CD4-positive, CD25-positive, alpha-beta regulatory T cell (primary cell): ENCODE data around the gene CHD9. TPM values are rescaled to one million over a fixed set of nuclear protein-coding genes. Genes with fewer than 3 reads are reported as not detected.

Experiments used
- ATAC-seq, 2 donors: fragments of 150-1000 bp; cut with Tn5 transposase; one replicate each; pipeline ENCODE4 v1.10.0; 2021; ENCODE audit warnings: low read depth in 2 of 2, moderate number of reproducible peaks in 2 of 2, moderate library complexity in 1 of 2
- DNase-seq, 3 donors: peaks; one replicate each; pipeline versions ENCODE4 v3.0.0 to v3.0.0-alpha.2; 2012 to 2022; ENCODE audit warnings: mixed read lengths in 1 of 3
- H3K27ac ChIP-seq: one replicate; pipeline ENCODE4 v1.7.0; 2013; ENCODE audit warnings: mild to moderate bottlenecking, low read length; ENCODE audit not compliant: insufficient read depth, poor library complexity, severe bottlenecking
- H3K27me3 ChIP-seq: one replicate; pipeline ENCODE4 v1.7.0; 2013; ENCODE audit warnings: low read length; ENCODE audit not compliant: control insufficient read depth, insufficient read depth
- H3K36me3 ChIP-seq: one replicate; pipeline ENCODE4 v1.7.0; 2013; ENCODE audit warnings: mild to moderate bottlenecking, low read length, moderate library complexity; ENCODE audit not compliant: control insufficient read depth, insufficient read depth
- H3K4me1 ChIP-seq: 2 replicates; pipeline ENCODE4 v1.7.0; 2013; ENCODE audit warnings: mild to moderate bottlenecking, low read length; ENCODE audit not compliant: insufficient read depth, control insufficient read depth, poor library complexity, severe bottlenecking
- H3K4me3 ChIP-seq: one replicate; pipeline ENCODE4 v1.7.0; 2013; ENCODE audit warnings: low read depth, mild to moderate bottlenecking, low read length, moderate library complexity
- H3K9me3 ChIP-seq, 2 experiments: 1 replicate in 1 of 2; 2 replicates in 1 of 2; pipeline ENCODE4 v1.7.0; 2013; ENCODE audit warnings: low read length in 2 of 2, mild to moderate bottlenecking in 1 of 2, moderate library complexity in 1 of 2; ENCODE audit not compliant: control insufficient read depth in 2 of 2
- H3K27ac Mint-ChIP-seq, 3 donors: one replicate each; pipeline ENCODE4 v1.8.0; 2020 to 2022; ENCODE audit warnings: mild to moderate bottlenecking in 3 of 3, mixed read lengths in 3 of 3, moderate library complexity in 2 of 3
- H3K27me3 Mint-ChIP-seq: one replicate; pipeline ENCODE4 v1.8.0; 2022; ENCODE audit warnings: mild to moderate bottlenecking, mixed read lengths
- H3K36me3 Mint-ChIP-seq: one replicate; pipeline ENCODE4 v1.8.0; 2020; ENCODE audit warnings: mixed read lengths
- H3K4me1 Mint-ChIP-seq, 4 donors: one replicate each; pipeline ENCODE4 v1.8.0; 2020 to 2022; ENCODE audit warnings: mixed read lengths in 4 of 4, mild to moderate bottlenecking in 1 of 4
- H3K4me3 Mint-ChIP-seq, 4 donors: one replicate each; pipeline ENCODE4 v1.8.0; 2020 to 2022; ENCODE audit warnings: mild to moderate bottlenecking in 4 of 4, mixed read lengths in 4 of 4, moderate library complexity in 3 of 4
- H3K9me3 Mint-ChIP-seq, 7 donors: one replicate each; pipeline ENCODE4 v1.8.0; 2020 to 2022; ENCODE audit warnings: mixed read lengths in 7 of 7, mild to moderate bottlenecking in 3 of 7, moderate library complexity in 2 of 7
- polyA plus RNA-seq, 4 donors: library from polyadenylated mRNA; unstranded; fragments of 300-500 nt; fragmentation: Illumina TruSeq; gene quantifications; one replicate each; pipeline ENCODE4 v1.2.3, GENCODE V29; 2021
- total RNA-seq: library from RNA; stranded (reverse); gene quantifications from one replicate; pipeline ENCODE4 v1.2.3, GENCODE V29; 2022

CHD9 gene
- total and polyA plus RNA-seq, 5 donors from 2014 or later, result 17.6 to 32.7 (median 23.2) TPM

DNA sequence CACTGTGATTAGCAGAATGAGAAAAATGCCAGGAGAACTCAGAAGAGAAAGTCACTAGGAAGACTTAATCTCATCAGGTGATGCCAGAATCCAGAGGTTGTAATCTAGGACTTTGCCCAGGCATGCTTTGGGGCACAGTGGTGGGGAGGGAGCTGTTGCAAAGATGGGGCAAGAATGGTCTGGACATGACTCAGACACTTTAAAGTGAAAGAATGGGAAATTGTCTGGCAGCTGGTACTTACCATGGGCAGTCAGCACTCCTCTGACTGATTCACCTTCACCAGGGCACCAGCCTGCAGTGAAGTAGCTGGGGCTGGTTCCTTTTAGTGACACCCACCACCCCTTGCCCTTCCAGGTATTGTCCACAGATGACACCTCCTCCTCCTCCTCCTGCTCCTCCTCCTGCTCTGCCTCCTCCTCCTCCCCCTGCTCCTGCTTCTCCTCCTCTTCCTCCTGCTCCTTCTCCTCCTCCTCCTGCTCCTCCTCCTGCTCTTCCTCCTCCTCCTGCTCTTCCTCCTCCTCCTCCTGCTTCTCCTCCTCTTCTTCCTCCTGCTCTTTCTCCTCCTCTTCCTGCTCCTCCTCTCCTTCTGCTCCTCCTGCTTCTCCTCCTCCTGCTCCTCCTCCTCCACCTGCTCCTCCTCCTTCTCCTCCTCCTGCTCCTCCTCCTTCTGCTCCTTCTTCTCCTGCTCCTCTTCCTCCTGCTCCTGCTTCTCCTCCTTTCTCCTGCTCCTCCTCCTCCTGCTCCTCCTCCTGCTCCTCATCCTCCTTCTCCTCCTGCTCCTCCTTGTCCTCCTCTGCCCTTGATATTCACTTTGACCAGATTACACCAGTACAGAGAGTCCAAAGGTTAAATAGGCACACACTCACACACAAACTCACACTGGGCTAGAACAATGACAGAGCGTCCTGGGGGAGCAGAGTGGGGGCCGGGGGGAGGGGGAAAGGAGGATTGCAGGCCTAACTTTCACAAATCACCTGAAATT is 2.0 kb upstream of the CHD9 start, which contains the start of gene CHD9NB:
Gene CHD9NB (minus strand): TSS at position 379 of the 983 bp plus-strand sequence. CDS start 8,739 bp downstream, outside the sequence.
- H3K27me3 Mint-ChIP-seq, result peaks cover 5% of the 10 kb centered on the region
- Histone ChIP-seq H3K9me3 (no peaks in the 10 kb centered on the region), H3K27ac (no peak within 1 kb of the TSS), H3K36me3 (no peaks in the 10 kb centered on the region), H3K4me3 (no peak within 1 kb of the TSS), H3K4me1 (peaks cover 19% of the 10 kb centered on the region), H3K27me3 (no peaks in the 10 kb centered on the region)
- H3K4me3 Mint-ChIP-seq, result peak within 1 kb of the TSS in 3 of 4 donors; percentile 41 to 88 (median 52)
- no peak for DNase-seq
- peak within 1 kb of the TSS in 1 of 3 donors; percentile 53 for H3K27ac Mint-ChIP-seq
- H3K36me3 Mint-ChIP-seq, result no peaks in the 10 kb centered on the region
- ATAC-seq, result no peak
- H3K4me1 Mint-ChIP-seq, result peaks cover 5 to 15% (median 10%) of the 10 kb centered on the region in 4 donors
- peaks cover 0 to 1% (median 0%) of the 10 kb centered on the region in 7 donors for H3K9me3 Mint-ChIP-seq

- peak in 1 of 3 donors; percentile 23 for DNase-seq
- H3K4me3 ChIP-seq, result peak overlapping the region; percentile 48
- peak overlapping the region; percentile 81 to 89 (median 86) for H3K4me3 Mint-ChIP-seq
These were observed 673 bp upstream of the CHD9 start for GRCh38 chr16:53053967-53054669.

DNA sequence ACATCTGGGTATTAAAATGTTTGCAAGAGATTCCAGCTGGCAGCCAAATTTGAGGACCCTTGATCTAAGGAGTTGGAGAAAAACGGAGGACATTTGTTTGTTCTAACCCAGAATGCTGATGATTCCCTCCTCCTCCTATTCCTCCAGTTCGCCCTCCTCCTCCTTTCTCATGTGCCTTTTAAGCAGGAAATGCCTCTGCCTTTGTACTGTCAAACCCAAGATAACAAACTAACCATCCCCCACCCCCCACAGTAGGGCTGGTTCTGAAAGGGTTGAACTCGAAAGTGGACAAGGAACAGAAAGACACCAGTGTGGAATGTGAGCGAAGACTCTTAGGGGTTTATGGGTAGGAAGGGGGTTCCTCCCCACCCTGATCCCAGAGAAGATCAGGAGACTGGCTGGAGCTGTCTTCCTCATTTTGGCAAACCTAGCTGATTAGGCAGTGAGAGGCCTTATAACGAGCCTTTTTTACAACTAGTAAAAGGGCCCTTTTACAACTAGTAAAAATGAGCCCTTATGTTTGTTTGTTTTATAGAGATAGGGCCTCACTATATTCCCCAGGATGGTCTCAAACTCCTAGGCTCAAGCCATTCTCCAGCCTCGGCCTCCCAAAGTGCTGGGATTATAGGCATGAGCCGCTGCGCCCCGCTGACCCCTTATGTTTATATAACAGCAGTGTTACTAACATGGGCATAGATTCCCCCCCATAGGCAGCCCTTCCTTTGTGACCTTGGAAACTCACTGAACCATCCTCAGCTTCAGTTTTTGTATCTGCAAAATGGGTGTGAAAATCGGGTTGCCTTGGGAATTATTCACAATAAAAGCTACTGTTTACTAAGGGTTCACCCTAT is 975 bp downstream of the CHD9 start:
- peaks cover 5 to 15% (median 10%) of the 10 kb centered on the region in 4 donors for H3K4me1 Mint-ChIP-seq
- peak overlapping the region; percentile 79 to 96 (median 95) for H3K27ac Mint-ChIP-seq
- H3K27me3 Mint-ChIP-seq, result no peaks in the 10 kb centered on the region
- peaks cover 19% of the 10 kb centered on the region for H3K4me1 ChIP-seq
- ATAC-seq (no peak), DNase-seq (peak in 1 of 3 donors; percentile 48)
- peak overlapping the region; percentile 70 for H3K4me3 ChIP-seq
- no peaks in the 10 kb centered on the region for H3K27me3 ChIP-seq
- no peaks in the 10 kb centered on the region for H3K36me3 ChIP-seq
- H3K4me3 Mint-ChIP-seq, result peak overlapping the region; percentile 81 to 89 (median 86)
- no peaks in the 10 kb centered on the region for H3K9me3 ChIP-seq
- no peaks in the 10 kb centered on the region for H3K36me3 Mint-ChIP-seq
- H3K9me3 Mint-ChIP-seq, result peaks cover 0 to 1% (median 0%) of the 10 kb centered on the region in 7 donors
- no peak overlapping the region for H3K27ac ChIP-seq

More at GRCh38 chr16:53053967-53054669, 673 bp upstream of the CHD9 start:
- H3K36me3 Mint-ChIP-seq, result no peaks in the 10 kb centered on the region
- peaks cover 5 to 15% (median 10%) of the 10 kb centered on the region in 4 donors for H3K4me1 Mint-ChIP-seq
- Histone ChIP-seq H3K9me3 (no peaks in the 10 kb centered on the region), H3K27me3 (no peaks in the 10 kb centered on the region), H3K4me1 (peaks cover 19% of the 10 kb centered on the region), H3K27ac (no peak overlapping the region), H3K36me3 (no peaks in the 10 kb centered on the region)
- ATAC-seq, result peak in 1 of 2 donors; percentile 26
- H3K27ac Mint-ChIP-seq, result peak overlapping the region; percentile 11 to 55 (median 21)
- peaks cover 0 to 1% (median 0%) of the 10 kb centered on the region in 7 donors for H3K9me3 Mint-ChIP-seq
- H3K27me3 Mint-ChIP-seq, result no peaks in the 10 kb centered on the region

DNA sequence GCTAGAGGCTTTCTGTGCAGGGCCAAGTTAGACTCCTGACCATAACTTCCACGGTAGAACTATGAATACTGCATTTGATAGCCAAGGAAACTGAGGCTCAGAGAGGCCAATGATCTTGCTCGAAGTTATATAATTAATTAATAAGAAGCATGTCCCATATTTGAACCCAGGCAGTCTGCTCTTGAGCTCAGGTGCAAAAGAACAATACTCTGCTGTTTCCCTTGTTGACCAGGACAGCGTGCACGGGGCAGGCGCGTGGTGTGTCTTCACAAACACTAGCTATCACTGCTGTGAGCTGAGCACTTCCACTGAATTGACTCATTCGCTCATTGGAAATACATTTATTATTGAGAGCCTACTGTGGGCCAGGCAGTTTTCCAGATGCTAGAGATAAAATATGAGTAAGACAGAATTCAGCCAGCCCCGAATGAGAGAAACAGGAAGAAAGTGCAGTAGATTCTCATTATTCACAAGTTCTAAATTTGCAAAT is 1.6 kb downstream of the CHD9 start:
- Histone ChIP-seq H3K9me3 (no peaks in the 10 kb centered on the region), H3K27ac (no peak overlapping the region), H3K4me1 (peaks cover 20% of the 10 kb centered on the region), H3K36me3 (no peaks in the 10 kb centered on the region), H3K27me3 (no peaks in the 10 kb centered on the region), H3K4me3 (no peak overlapping the region)
- H3K4me3 Mint-ChIP-seq, result peak overlapping the region in 3 of 4 donors; percentile 83 to 88 (median 84)
- H3K9me3 Mint-ChIP-seq, result peaks cover 0 to 1% (median 0%) of the 10 kb centered on the region in 7 donors
- no peaks in the 10 kb centered on the region for H3K27me3 Mint-ChIP-seq
- H3K27ac Mint-ChIP-seq, result no peak overlapping the region
- DNase-seq, result no peak
- H3K36me3 Mint-ChIP-seq, result no peaks in the 10 kb centered on the region
- no peak for ATAC-seq
- H3K4me1 Mint-ChIP-seq, result peaks cover 9 to 18% (median 14%) of the 10 kb centered on the region in 4 donors

DNA sequence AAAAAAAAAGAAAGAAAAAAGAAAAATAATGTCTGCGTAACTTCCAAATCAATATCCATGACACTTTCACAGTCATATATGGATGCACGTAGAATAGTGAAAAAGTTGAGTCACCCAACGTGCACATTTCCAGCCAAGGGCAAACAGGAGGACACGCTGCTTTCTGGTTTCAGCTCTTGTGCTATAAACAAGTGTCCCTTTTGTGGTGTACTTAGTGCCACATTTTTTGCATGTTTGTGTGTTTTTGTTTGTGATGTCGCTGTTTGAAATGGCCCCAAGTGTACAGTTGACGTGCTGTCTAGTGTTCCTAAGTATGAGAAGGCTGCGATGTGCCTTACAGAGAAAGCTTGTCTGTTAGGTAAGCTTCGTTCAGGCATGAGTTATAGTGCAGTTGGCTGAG is 2.9 kb downstream of the CHD9 start:
- no peaks in the 10 kb centered on the region for H3K36me3 ChIP-seq
- Mint-ChIP-seq H3K9me3 (peaks cover 0 to 1% (median 0%) of the 10 kb centered on the region in 7 donors), H3K36me3 (no peaks in the 10 kb centered on the region), H3K27me3 (no peaks in the 10 kb centered on the region), H3K27ac (no peak overlapping the region), H3K4me3 (peak overlapping the region in 1 of 4 donors; percentile 19), H3K4me1 (peaks cover 13 to 26% (median 20%) of the 10 kb centered on the region in 4 donors)
- ATAC-seq (no peak), DNase-seq (no peak)
- H3K9me3 ChIP-seq, result no peaks in the 10 kb centered on the region
- peaks cover 26% of the 10 kb centered on the region for H3K4me1 ChIP-seq
- H3K4me3 ChIP-seq, result no peak overlapping the region
- no peaks in the 10 kb centered on the region for H3K27me3 ChIP-seq
- no peak overlapping the region for H3K27ac ChIP-seq

- Histone ChIP-seq H3K4me3 (no peak overlapping the region), H3K36me3 (no peaks in the 10 kb centered on the region), H3K9me3 (no peaks in the 10 kb centered on the region), H3K27me3 (no peaks in the 10 kb centered on the region), H3K4me1 (peaks cover 26% of the 10 kb centered on the region), H3K27ac (no peak overlapping the region)
- no peaks in the 10 kb centered on the region for H3K36me3 Mint-ChIP-seq
- DNase-seq, result no peak
- peaks cover 0 to 1% (median 0%) of the 10 kb centered on the region in 7 donors for H3K9me3 Mint-ChIP-seq
- ATAC-seq, result no peak
- H3K27ac Mint-ChIP-seq, result no peak overlapping the region
- H3K4me3 Mint-ChIP-seq, result peak overlapping the region in 1 of 4 donors; percentile 27
- peaks cover 13 to 26% (median 20%) of the 10 kb centered on the region in 4 donors for H3K4me1 Mint-ChIP-seq
- no peaks in the 10 kb centered on the region for H3K27me3 Mint-ChIP-seq
These were observed 3.6 kb downstream of the CHD9 start for GRCh38 chr16:53058441-53058840.
